ENCODE measurements around the gene CFL2. TPM values are rescaled to one million over a fixed set of nuclear protein-coding genes. Genes with fewer than 3 reads are reported as not detected.
A peak's percentile ranks its signal among the peaks of the same experiment; 100 is the strongest.

Gene CFL2
- total RNA-seq, 1 donor from 2014 or later, result 67.4 TPM

- DNase-seq (ENCODE audit: low spot score) (no peak), ATAC-seq (peak; percentile 54)
Measured at GRCh38 chr14:34676516-34677211, 37.7 kb downstream of the CFL2 start.

- ATAC-seq (no peak), DNase-seq (ENCODE audit: low spot score) (no peak)
Measured at GRCh38 chr14:34673702-34674101, 40.7 kb downstream of the CFL2 start.

- DNase-seq (ENCODE audit: low spot score), result no peak
- ATAC-seq, result no peak
Measured at GRCh38 chr14:34671716-34672115, 42.7 kb downstream of the CFL2 start.

- ATAC-seq (no peak), DNase-seq (ENCODE audit: low spot score) (no peak)
Measured at GRCh38 chr14:34668111-34668510, 46.3 kb downstream of the CFL2 start.

- DNase-seq (ENCODE audit: low spot score), result no peak
- ATAC-seq, result no peak
Measured at GRCh38 chr14:34667007-34667406, 47.4 kb downstream of the CFL2 start.

GRCh38 chr14:34665785-34666435 lies 48.5 kb downstream of the CFL2 start:
- peak; percentile 51 for ATAC-seq

GRCh38 chr14:34662561-34663088 lies 51.8 kb downstream of the CFL2 start:
- no peak for ATAC-seq
- DNase-seq (ENCODE audit: low spot score), result no peak

More at GRCh38 chr14:34665785-34666435, 48.5 kb downstream of the CFL2 start:
- DNase-seq (ENCODE audit: low spot score), result no peak

- no peak for DNase-seq (ENCODE audit: low spot score)
Measured at GRCh38 chr14:34660796-34661195, 53.6 kb downstream of the CFL2 start.

More at GRCh38 chr14:34660796-34661195, 53.6 kb downstream of the CFL2 start:
- ATAC-seq, result no peak

Other genes starting within 250 kb of the CFL2 start
- gene EAPP, start 174.9 kb downstream of the CFL2 start, total RNA-seq, result 15.5 TPM
- 18.8 TPM for gene SNX6, start 84.4 kb downstream of the CFL2 start, total RNA-seq
- gene BAZ1A, start 160.8 kb upstream of the CFL2 start, total RNA-seq, result 10.6 TPM

All from left lobe of liver (tissue), 2 donors.